ENCODE results near the gene RING1.

Gene RING1

DNA sequence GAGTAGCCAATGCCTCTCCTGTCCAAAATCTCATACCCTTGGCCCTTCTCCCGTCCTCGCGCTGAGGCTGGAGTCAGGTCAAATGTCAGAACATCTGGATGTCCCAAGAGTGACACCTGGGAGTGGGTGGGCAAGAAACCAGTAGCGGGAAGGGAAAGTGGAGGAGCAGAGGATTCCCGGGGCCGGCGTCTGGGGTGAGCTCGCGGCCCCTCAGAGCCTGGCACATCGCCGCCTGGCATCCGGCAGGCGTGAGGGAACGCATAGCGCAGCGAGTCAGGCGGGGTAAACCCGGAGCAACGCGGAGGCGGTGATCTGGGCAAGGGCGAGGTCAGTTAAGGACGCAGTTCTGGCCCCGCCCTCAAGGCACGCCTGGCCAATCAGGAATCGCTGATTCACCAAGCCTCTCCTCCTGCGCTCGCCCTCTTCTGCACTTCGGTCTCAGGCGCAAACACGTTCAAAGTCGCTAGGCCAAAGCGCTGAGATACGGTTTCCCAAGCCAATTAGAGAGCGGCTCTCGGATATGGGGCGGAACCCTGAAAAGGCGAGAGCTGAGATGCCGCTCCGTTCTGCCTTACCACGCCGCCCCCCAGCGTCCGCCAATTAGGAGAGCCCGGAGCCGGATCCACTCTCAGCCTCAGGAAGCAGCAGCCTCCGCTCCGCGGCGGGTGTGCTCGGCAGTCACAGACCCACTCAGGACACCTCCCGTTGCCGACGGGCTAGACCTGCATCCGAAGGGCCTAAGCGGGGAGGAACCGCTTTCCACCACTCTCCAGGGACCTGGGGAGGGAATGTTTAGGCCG, 40.8 kb downstream of the RING1 start:
- DNase-seq (ENCODE audit: low read depth) = peak; percentile 100
- peak; percentile 16 for TF ChIP-seq CTCF (IDR thresholded peaks at IDR 0.05; ENCODE audit: insufficient read depth, low read depth, low read length, missing control alignments)
- peak overlapping the region; percentile 77 for H3K4me3 ChIP-seq (ENCODE audit: low read length)

DNA sequence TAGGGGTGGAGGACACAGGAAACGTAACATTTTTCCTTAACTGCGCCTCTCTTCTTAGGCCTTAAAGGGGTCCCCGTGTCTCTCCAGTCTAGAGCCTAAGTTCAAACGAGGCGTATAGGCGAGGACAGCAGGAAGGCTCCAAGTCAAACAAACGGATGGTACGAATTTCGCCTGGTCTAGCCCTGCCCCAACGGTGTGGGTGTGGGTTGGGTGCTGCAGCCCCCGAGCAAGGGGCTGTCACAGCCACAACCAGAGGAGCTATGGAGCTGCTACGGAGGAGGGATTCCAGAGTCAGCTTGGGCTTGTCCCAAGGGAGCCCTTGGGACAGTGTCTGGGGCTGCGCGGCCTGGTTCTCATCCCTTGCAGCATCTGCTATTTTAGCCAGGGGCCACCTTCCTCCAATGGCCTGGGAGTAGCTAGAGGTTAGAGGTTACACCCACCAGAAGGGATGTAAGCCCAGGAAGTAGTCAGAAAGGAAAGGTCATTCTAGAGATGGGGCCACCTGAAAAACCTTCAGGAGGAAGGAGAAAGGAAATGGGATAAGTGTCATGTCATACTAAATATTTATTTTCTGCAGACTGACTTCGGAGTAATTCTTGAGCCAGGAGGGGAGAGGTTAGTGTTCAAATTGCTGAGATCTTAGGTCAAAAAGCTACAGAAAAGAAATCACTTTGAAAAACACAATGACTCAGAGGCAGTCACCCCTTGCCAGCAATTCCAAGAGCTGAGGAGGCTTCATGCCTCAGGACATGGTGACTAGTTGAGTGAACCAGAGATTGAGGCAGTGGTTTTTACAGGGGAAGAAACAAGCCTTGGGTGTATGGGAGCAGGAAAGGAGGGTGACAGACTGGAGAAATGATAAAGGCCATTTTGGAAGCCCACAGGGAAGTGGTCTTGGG, 41.7 kb downstream of the RING1 start:
- no peak for TF ChIP-seq CTCF (IDR thresholded peaks at IDR 0.05; ENCODE audit: insufficient read depth, low read depth, low read length, missing control alignments)
- DNase-seq (ENCODE audit: low read depth) = peak; percentile 94
- peak overlapping the region; percentile 77 for H3K4me3 ChIP-seq (ENCODE audit: low read length)

DNA sequence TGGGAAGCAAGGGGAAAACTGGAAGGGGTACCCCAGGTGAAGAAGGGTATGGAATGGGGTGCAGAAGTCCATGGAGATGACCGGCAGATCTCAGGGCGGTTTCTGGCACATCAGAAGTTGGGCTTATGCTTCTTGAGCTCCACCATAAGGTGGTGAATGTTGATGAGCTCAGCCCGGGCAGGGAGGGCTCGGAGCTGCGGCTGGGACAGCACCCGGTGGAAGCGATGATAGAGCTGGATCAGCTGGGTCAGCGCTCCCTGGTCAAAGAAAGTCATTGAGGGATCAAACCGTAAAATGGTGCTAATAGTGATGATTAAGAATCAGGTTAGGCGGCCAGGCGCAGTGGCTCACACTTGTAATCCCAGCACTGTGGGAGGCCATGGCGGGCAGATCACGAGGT, 42.4 kb downstream of the RING1 start:
- H3K4me3 ChIP-seq (ENCODE audit: low read length) = no peak overlapping the region
- TF ChIP-seq CTCF (IDR thresholded peaks at IDR 0.05; ENCODE audit: insufficient read depth, low read depth, low read length, missing control alignments) = no peak
- no peak for DNase-seq (ENCODE audit: low read depth)

DNA sequence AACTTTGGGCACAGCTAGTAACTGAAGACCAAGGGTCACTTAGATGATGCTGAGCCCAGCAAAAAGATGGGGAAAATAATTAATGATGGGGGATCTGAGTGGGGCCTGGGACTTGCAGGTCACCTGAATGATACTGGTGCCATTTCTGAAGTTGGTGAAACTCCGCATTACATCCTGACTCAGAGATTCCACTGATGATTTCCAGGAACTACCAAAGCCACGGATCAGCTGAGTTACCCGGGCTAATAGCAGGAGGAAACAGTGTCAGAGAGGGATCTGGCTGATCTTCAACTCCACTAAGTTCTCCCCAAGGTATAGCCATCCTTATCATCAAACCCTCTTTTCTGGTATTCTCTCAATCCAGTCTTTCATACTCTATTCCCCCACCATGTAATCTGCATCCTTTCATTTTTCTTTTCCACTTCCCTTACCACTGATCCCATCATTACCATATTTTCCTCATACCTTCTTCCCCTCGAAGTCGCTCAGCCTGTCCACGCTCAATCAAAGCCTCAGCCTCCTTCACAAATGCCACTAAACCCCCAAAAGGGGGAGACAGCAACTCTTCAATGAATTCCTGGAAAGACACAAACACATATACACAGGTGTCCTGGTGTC, 43.2 kb downstream of the RING1 start:
- TF ChIP-seq CTCF (IDR thresholded peaks at IDR 0.05; ENCODE audit: insufficient read depth, low read depth, low read length, missing control alignments) = no peak
- H3K4me3 ChIP-seq (ENCODE audit: low read length) = no peak overlapping the region
- no peak for DNase-seq (ENCODE audit: low read depth)

GRCh38 chr6:33252759-33253158, 44.5 kb downstream of the RING1 start:
- no peak overlapping the region for H3K4me3 ChIP-seq (ENCODE audit: low read length)
- TF ChIP-seq CTCF (IDR thresholded peaks at IDR 0.05; ENCODE audit: insufficient read depth, low read depth, low read length, missing control alignments) = no peak
- no peak for DNase-seq (ENCODE audit: low read depth)

DNA sequence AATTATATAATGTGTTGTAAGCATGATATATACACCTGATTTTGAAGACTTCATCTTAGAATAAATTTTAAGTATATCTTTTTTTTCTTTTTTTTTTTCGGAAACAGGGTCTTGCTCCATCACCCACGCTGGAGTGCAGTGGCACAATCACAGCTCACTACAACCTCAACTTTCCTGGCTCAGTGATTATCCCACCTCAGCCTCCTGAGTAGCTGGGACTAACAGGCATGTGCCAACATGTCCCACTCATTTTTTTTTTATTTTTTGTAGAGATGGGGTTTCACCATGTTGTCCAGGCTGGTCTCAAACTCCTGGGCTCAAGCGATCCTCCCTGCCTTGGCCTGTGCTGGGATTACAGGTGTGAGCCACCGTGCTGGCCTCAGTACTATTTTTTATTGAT, 46.3 kb downstream of the RING1 start:
- peak; percentile 46 for DNase-seq (ENCODE audit: low read depth)
- H3K4me3 ChIP-seq (ENCODE audit: low read length) = no peak overlapping the region
- no peak for TF ChIP-seq CTCF (IDR thresholded peaks at IDR 0.05; ENCODE audit: insufficient read depth, low read depth, low read length, missing control alignments)
